HEK293 (cell line): Measurements from ENCODE around the gene KCNK1.

Experiments
- CTCF ChIP-seq: fragments of 450-650 bp; formaldehyde crosslinking; IDR thresholded peaks from 2 replicates; pipeline ENCODE4 v1.5.1; 2016; ENCODE audit warnings: missing biosample characterization, missing genetic modification characterization
- PATZ1 ChIP-seq: fragments of 450-650 bp; formaldehyde crosslinking; IDR thresholded peaks from 2 replicates; pipeline ENCODE4 v1.5.1; 2016; ENCODE audit warnings: missing biosample characterization, missing genetic modification characterization
- SETDB1 ChIP-seq: IDR thresholded peaks from one replicate; pipeline ENCODE4 v1.6.1; 2017; ENCODE audit warnings: mild to moderate bottlenecking, low read length, moderate library complexity, mixed read lengths; ENCODE audit not compliant: insufficient read length
- ZNF112 ChIP-seq: fragments of 450-650 bp; formaldehyde crosslinking; IDR thresholded peaks from 2 replicates; pipeline ENCODE4 v1.5.0; 2017; ENCODE audit warnings: missing biosample characterization, missing genetic modification characterization
- ZNF404 ChIP-seq: fragments of 450-650 bp; formaldehyde crosslinking; IDR thresholded peaks from 2 replicates; pipeline ENCODE4 v1.5.1; 2017; ENCODE audit warnings: missing biosample characterization, missing genetic modification characterization

DNA sequence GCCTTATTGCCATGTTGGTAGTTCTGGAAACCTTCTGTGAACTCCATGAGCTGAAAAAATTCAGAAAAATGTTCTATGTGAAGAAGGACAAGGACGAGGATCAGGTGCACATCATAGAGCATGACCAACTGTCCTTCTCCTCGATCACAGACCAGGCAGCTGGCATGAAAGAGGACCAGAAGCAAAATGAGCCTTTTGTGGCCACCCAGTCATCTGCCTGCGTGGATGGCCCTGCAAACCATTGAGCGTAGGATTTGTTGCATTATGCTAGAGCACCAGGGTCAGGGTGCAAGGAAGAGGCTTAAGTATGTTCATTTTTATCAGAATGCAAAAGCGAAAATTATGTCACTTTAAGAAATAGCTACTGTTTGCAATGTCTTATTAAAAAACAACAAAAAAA, 57.4 kb downstream of the KCNK1 start:
- no peak for TF ChIP-seq ZNF404 (tag by site-specific recombination)
- TF ChIP-seq PATZ1 (tag by site-specific recombination): no peak
- no peak for TF ChIP-seq ZNF112
- no peak for TF ChIP-seq CTCF (tag by site-specific recombination)
- TF ChIP-seq SETDB1: no peak
